GM12878 (cell line): Measurements from ENCODE around the gene CIB2. TPM values are rescaled to one million over a fixed set of nuclear protein-coding genes. Genes with fewer than 3 reads are reported as not detected.

Source experiments
- ATAC-seq: fragments of 200-7000 bp; cut with Tn5 transposase; 3 replicates; pipeline ENCODE4 v1.9.1; 2020; ENCODE audit warnings: mild to moderate bottlenecking, moderate library complexity
- BruUV-seq: library from RNA; stranded (reverse); fragments of 400-500 nt; replicated peaks from 2 replicates; lab custom pipeline; 2021; lab: Mats Ljungman, UMichigan
- CTCF ChIA-PET: fragments of 300-600 bp; sonication (Branson Sonifier 250); formaldehyde crosslinking; extraction: SDS; loops from one replicate; lab custom pipeline; 2021; ENCODE audit warnings: inconsistent platforms; lab: Yijun Ruan, JAX
- POLR2A ChIA-PET: fragments of 350-600 bp; formaldehyde crosslinking; extraction: SDS; loops from one replicate; lab custom pipeline; 2021; ENCODE audit warnings: inconsistent platforms; lab: Charles Lee
- RAD21 ChIA-PET: fragments of 300-600 bp; sonication (Branson Sonifier 250); formaldehyde crosslinking; loops from one replicate; lab custom pipeline; 2023; ENCODE audit warnings: antibody characterized with exemption; ENCODE audit not compliant: unreplicated experiment; lab: Charles Lee
- SMC1A ChIA-PET: fragments of 300-600 bp; sonication (Branson Sonifier 250); formaldehyde crosslinking; loops from one replicate; lab custom pipeline; 2023; ENCODE audit not compliant: unreplicated experiment, uncharacterized antibody; lab: Charles Lee
- DNase-seq: peaks from one replicate; pipeline ENCODE4 v3.0.0-alpha.2; 2011; ENCODE audit warnings: low read depth, low spot score
- FAIRE-seq: peaks from 3 replicates; lab custom pipeline; 2011; peaks lifted over from hg19 to GRCh38; lab: Jason Lieb, UNC
- H2AFZ ChIP-seq: 2 replicates; pipeline ENCODE4 v1.6.0; 2011; ENCODE audit warnings: low read depth, low read length, control low read depth; ENCODE audit not compliant: control insufficient read depth
- H3K27ac ChIP-seq: 2 replicates; pipeline ENCODE4 v1.5.1; 2011; ENCODE audit warnings: control low read depth; ENCODE audit not compliant: control insufficient read depth, insufficient read depth
- H3K27me3 ChIP-seq, 2 experiments: replicated peaks in 1 of 2; 2 replicates each; pipeline versions ENCODE4 v1.6.0 to v1.6.1; 2011; ENCODE audit warnings: low read length in 1 of 2; ENCODE audit not compliant: control insufficient read depth in 2 of 2, insufficient read depth in 2 of 2
- H3K36me3 ChIP-seq, 2 experiments: 2 replicates each; pipeline ENCODE4 v1.5.1; 2011; ENCODE audit warnings: low read length in 1 of 2; ENCODE audit not compliant: control insufficient read depth in 2 of 2, insufficient read depth in 2 of 2
- H3K4me1 ChIP-seq: 2 replicates; pipeline ENCODE4 v1.6.1; 2011; ENCODE audit warnings: mild to moderate bottlenecking, low read length, moderate library complexity, mixed read lengths; ENCODE audit not compliant: control insufficient read depth, insufficient read depth
- H3K4me2 ChIP-seq: 2 replicates; pipeline ENCODE4 v1.6.0; 2011; ENCODE audit warnings: control low read depth; ENCODE audit not compliant: control insufficient read depth, insufficient read depth
- H3K4me3 ChIP-seq: fragments of 200-600 bp; sonication (generic); 2 replicates; pipeline ENCODE4 v1.5.1; 2016
- H3K79me2 ChIP-seq: 2 replicates; pipeline ENCODE4 v1.6.0; 2011; ENCODE audit warnings: low read length; ENCODE audit not compliant: control insufficient read depth, insufficient read depth
- H3K9ac ChIP-seq: 2 replicates; pipeline ENCODE4 v1.8.0; 2011; ENCODE audit warnings: low read length, control low read depth, mixed read lengths; ENCODE audit not compliant: control insufficient read depth, insufficient read depth
- H3K9me3 ChIP-seq: replicated peaks from 3 replicates; pipeline ENCODE4 v1.5.1; 2011; ENCODE audit warnings: mild to moderate bottlenecking, low read length; ENCODE audit not compliant: control insufficient read depth, insufficient read depth
- H4K20me1 ChIP-seq: 2 replicates; pipeline ENCODE4 v1.6.0; 2011; ENCODE audit not compliant: control insufficient read depth, insufficient read depth
- CEBPZ ChIP-seq: fragments of 150-350 bp; IDR thresholded peaks from 2 replicates; pipeline ENCODE4 v1.6.1; 2016; ENCODE audit warnings: low read depth, low read length
- GABPA ChIP-seq: IDR thresholded peaks from 2 replicates; pipeline ENCODE4 v1.6.1; 2014; ENCODE audit warnings: antibody characterized with exemption, low read depth, mild to moderate bottlenecking, inconsistent platforms
- HDGF ChIP-seq: fragments of 450-650 bp; IDR thresholded peaks from 2 replicates; pipeline ENCODE4 v1.6.1; 2016; ENCODE audit warnings: antibody characterized with exemption
- RAD21 ChIP-seq: IDR thresholded peaks from 2 replicates; pipeline ENCODE4 v1.6.1; 2011; ENCODE audit warnings: mild to moderate bottlenecking, low read depth, low read length, moderate library complexity; ENCODE audit not compliant: insufficient read depth
- WRNIP1 ChIP-seq: IDR thresholded peaks from 2 replicates; pipeline ENCODE4 v1.6.1; 2011; ENCODE audit warnings: low read depth, low read length, improper control_type of control experiment, borderline replicate concordance
- ZNF24 ChIP-seq: fragments of 450-650 bp; IDR thresholded peaks from 2 replicates; pipeline ENCODE4 v1.6.1; 2017; ENCODE audit warnings: antibody characterized with exemption, mild to moderate bottlenecking
- WGBS: methylation state at CpG from one replicate; pipeline ENCODE4 v1.1.6; 2016; ENCODE audit warnings: low lambda C conversion rate; ENCODE audit not compliant: insufficient replicate concordance, insufficient coverage; ENCODE audit errors: missing lambda C conversion rate; 5-methylcytosine and 5-hydroxymethylcytosine counted together
- in situ Hi-C: fragments of 300-500 bp; cut with MboI; formaldehyde crosslinking; loops from 9 replicates; pipeline ENCODE4 v1.14.3; 2018; ENCODE audit warnings: mixed read lengths
- intact Hi-C: fragments of 100-400 bp; cut with micrococcal nuclease; formaldehyde crosslinking; loops from one replicate; pipeline ENCODE4 v1.14.2; 2022; ENCODE audit not compliant: unreplicated experiment
- polyA plus RNA-seq, 11 experiments: library from polyadenylated mRNA; depleted of rRNA in 4 of 11; unstranded in 6 of 11; stranded (reverse) in 5 of 11; fragments of >200 nt; fragmentation: Nextera tagmentation in 4 of 11; fragmentation: Illumina TruSeq in 1 of 11; extraction: Ambion mirVana in 4 of 11; extraction: Trizol in 1 of 11; gene quantifications; 1 replicate in 1 of 11; 2 replicates in 10 of 11; pipeline versions ENCODE4 v1.2.1 to v1.2.3, GENCODE V29; 2011 to 2016; ENCODE audit warnings: inconsistent platforms in 2 of 11, missing spikeins in 2 of 11, low read depth in 1 of 11
- total RNA-seq, 4 experiments: library from RNA; depleted of rRNA in 3 of 4; stranded (reverse); fragments of >200 nt in 3 of 4; fragmentation: Illumina TruSeq in 1 of 4; extraction: Trizol in 1 of 4; gene quantifications; 2 replicates each; pipeline versions ENCODE4 v1.2.1 to v1.2.3, GENCODE V29; 2013 to 2021

The CIB2 gene
- total and polyA plus RNA-seq, 10 of the 15 experiments (the other 5 are each of a cell fraction or from before 2014, with no cell fraction given), result 0.56 to 12.1 (median 7.1) TPM

GRCh38 chr15:78079298-78080087 is 51.8 kb downstream of the CIB2 start:
- no peak for TF ChIP-seq GABPA
- TF ChIP-seq HDGF, result no peak
- TF ChIP-seq WRNIP1, result no peak
- no peak for TF ChIP-seq RAD21
- TF ChIP-seq CEBPZ, result no peak
- TF ChIP-seq ZNF24, result no peak
- no peak overlapping the region for H3K27ac ChIP-seq
- WGBS, result 88% methylated on average over 11 of the region's 11 CpGs
- ChIA-PET SMC1A (interaction anchor here (0.6 to 1.7 kb wide), 5 partner anchors 10 to 86 kb away, joined by 3 to 10 read pairs (median 3); no protein-coding TSS in a partner anchor), POLR2A (interaction anchor here (0.5 to 1.1 kb wide), 5 partner anchors 9 to 998 kb away, joined by 3 to 5 read pairs (median 3); partner anchors contain the start of gene IDH3A), CTCF (interaction anchor here (1.0 to 13.4 kb wide), 3 partner anchors 9 to 27 kb away, joined by 3 to 191 read pairs (median 4); no protein-coding TSS in a partner anchor), RAD21 (interaction anchor here (0.7 to 1.4 kb wide), 4 partner anchors 10 to 120 kb away, joined by 3 read pairs; no protein-coding TSS in a partner anchor)
- no peaks in the 10 kb centered on the region for H4K20me1 ChIP-seq
- no peaks in the 10 kb centered on the region for H3K27me3 ChIP-seq
- peaks cover 21% of the 10 kb centered on the region for H3K79me2 ChIP-seq
- no peak overlapping the region for H2AFZ ChIP-seq
- H3K9me3 ChIP-seq, result no peaks in the 10 kb centered on the region
- no peak overlapping the region for H3K9ac ChIP-seq
- DNase-seq (no peak), ATAC-seq (no peak), FAIRE-seq (no peak)
- H3K4me2 ChIP-seq, result no peak overlapping the region
- no peak overlapping the region for H3K4me3 ChIP-seq
- H3K4me1 ChIP-seq, result peaks cover 16% of the 10 kb centered on the region
- in situ Hi-C loops, result no loop called here
- intact Hi-C loops, result no loop called here
- no TSS peak for BruUV-seq
- no peaks in the 10 kb centered on the region for H3K36me3 ChIP-seq
